Spinal cord (tissue), 10 donors: ENCODE data around the gene GLYATL3. TPM values are rescaled to one million over a fixed set of nuclear protein-coding genes. Genes with fewer than 3 reads are reported as not detected.

Experiments used
- DNase-seq, 6 donors: peaks; one replicate each; pipeline versions ENCODE4 v3.0.0 to v3.0.0-alpha.2; 2013 to 2015; ENCODE audit warnings: low spot score in 6 of 6, low read depth in 4 of 6
- H3K27ac ChIP-seq: one replicate; pipeline ENCODE4 v1.5.1; 2013; ENCODE audit warnings: low read depth, low read length, control low read depth
- H3K27me3 ChIP-seq: one replicate; pipeline ENCODE4 v1.6.1; 2013; ENCODE audit warnings: low read length; ENCODE audit not compliant: control insufficient read depth, insufficient read depth
- H3K36me3 ChIP-seq: one replicate; pipeline ENCODE4 v1.6.1; 2013; ENCODE audit warnings: low read length; ENCODE audit not compliant: control insufficient read depth, insufficient read depth
- H3K4me1 ChIP-seq: one replicate; pipeline ENCODE4 v1.6.1; 2013; ENCODE audit warnings: low read length; ENCODE audit not compliant: control insufficient read depth, insufficient read depth
- H3K4me3 ChIP-seq: one replicate; pipeline ENCODE4 v1.5.1; 2013; ENCODE audit warnings: low read depth, low read length, control low read depth
- H3K9me3 ChIP-seq: one replicate; pipeline ENCODE4 v1.6.1; 2013; ENCODE audit warnings: low read length; ENCODE audit not compliant: control insufficient read depth, insufficient read depth
- WGBS: methylation state at CpG from one replicate; pipeline ENCODE4 v1.1.5; 2013; ENCODE audit warnings: missing lambda C conversion rate; ENCODE audit not compliant: insufficient coverage; 5-methylcytosine and 5-hydroxymethylcytosine counted together
- polyA plus RNA-seq, 2 donors: library from polyadenylated mRNA; unstranded; fragments of 120-200 nt; gene quantifications; one replicate each; pipeline ENCODE4 v1.2.1, GENCODE V29; 2013; ENCODE audit not compliant: insufficient read length in 2 of 2
- total RNA-seq, 2 donors: library from RNA; depleted of rRNA in 1 of 2; stranded (reverse); fragments of 120-200 nt in 1 of 2; fragments of >200 nt in 1 of 2; gene quantifications; one replicate each; pipeline versions ENCODE4 v1.2.3 to v1.2.4, GENCODE V29; 2013 to 2014
- donor health status: healthy.

The GLYATL3 gene
- total and polyA plus RNA-seq, 4 donors = not detected

DNA sequence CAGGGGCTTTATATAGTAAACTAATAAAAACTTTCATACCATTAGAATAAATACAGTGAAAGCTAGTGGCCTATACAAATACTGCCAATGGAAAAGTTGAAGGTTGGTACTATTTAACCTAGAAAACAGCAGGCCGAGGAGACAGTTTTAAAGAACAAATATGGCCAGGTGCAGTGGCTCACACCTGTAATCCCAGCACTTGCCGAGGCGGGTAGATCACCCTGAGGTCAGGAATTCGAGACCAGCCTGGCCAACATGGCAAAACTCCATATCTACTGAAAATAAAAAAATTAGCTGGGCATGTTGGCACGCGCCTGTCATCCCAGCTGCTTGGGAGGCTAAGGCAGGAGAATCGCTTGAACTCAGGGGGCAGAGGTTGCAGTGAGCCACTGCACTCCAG, 24.8 kb downstream of the GLYATL3 start:
- Histone ChIP-seq H3K4me3 (no peak overlapping the region), H3K27me3 (no peaks in the 10 kb centered on the region), H3K27ac (no peak overlapping the region), H3K36me3 (no peaks in the 10 kb centered on the region), H3K9me3 (no peaks in the 10 kb centered on the region), H3K4me1 (no peaks in the 10 kb centered on the region)
- 83% methylated on average over 6 of the region's 7 CpGs for WGBS
- DNase-seq = no peak

- Histone ChIP-seq H3K4me3 (no peak overlapping the region), H3K9me3 (no peaks in the 10 kb centered on the region), H3K36me3 (no peaks in the 10 kb centered on the region), H3K4me1 (no peaks in the 10 kb centered on the region), H3K27me3 (no peaks in the 10 kb centered on the region), H3K27ac (no peak overlapping the region)
- no peak for DNase-seq
- WGBS = 91% methylated on average over 10 of the region's 12 CpGs
Observed at GRCh38 chr6:49526598-49526997, 26.9 kb downstream of the GLYATL3 start.

DNA sequence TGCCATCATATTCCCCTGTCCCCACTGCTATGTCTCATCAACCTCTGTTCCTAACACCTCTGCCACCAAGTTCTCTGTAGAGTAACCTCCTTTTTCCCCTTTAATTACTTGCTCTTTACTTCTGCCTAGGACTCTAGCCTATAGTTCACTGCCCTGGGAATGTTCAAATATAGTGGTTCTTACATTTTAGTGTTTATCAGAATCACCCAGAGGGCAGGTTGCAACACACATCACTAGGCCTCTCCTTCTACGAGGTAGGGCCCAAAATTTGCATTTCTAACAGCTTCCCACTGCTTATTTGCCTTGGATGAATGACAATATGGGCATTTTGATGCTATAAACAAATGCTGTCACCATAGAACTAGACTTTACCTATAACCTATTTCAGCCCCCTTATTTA, 27.6 kb downstream of the GLYATL3 start:
- Histone ChIP-seq H3K4me3 (no peak overlapping the region), H3K9me3 (no peaks in the 10 kb centered on the region), H3K36me3 (no peaks in the 10 kb centered on the region), H3K4me1 (no peaks in the 10 kb centered on the region), H3K27ac (no peak overlapping the region), H3K27me3 (no peaks in the 10 kb centered on the region)
- WGBS = no CpG with 5 or more reads among the region's 1 CpG
- no peak for DNase-seq

DNA sequence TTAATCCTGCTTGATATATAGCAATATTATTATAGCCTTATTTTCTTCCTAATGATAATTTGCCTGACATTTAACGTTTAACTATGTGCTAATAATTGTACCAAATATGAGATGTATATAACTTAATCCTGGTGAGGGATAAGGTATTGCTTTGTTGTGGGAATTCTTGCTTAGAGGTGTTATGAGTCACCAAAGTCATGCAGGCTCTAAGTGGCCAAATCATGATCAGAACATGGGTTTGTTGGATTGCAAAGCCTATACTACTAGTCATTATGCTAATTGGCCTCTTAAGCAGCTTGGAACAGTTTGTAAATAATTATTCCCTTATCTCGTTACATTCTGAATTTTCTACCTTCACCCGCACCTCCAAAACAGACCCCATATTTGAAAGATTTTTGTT, 28.8 kb downstream of the GLYATL3 start:
- Histone ChIP-seq H3K9me3 (no peaks in the 10 kb centered on the region), H3K27me3 (no peaks in the 10 kb centered on the region), H3K27ac (no peak overlapping the region), H3K36me3 (no peaks in the 10 kb centered on the region), H3K4me1 (no peaks in the 10 kb centered on the region), H3K4me3 (no peak overlapping the region)
- DNase-seq = no peak
- WGBS = no CpG with 5 or more reads among the region's 3 CpGs

DNA sequence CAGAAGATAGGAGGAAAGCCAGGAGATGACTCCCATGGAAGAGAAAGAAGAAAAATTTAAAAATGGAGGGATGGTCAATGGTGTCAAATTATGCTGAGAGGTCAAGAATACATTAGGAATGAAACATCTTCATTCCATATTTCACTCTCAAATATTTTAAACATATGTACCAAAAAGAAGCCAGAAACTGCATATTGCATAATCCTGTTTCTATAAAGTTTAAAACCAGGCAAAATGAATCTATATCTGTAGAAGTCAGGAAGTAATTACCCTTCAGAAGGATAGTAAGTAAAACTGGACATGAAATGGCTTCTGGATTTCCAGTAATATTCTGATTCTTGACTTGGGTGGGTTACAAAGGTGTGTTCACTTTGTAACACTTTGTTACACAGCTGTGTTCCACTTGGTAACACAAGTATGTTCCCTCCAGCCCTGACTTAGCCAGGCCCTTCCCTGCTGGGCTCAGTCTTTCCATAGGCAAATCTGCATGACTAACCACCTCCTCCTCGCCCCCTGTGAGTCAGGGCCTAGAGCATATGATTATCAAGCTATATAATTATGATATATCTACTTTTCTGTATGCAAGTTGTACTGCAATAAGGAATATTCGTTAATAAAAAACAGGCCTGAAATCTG, 30.5 kb downstream of the GLYATL3 start:
- H3K4me1 ChIP-seq = no peaks in the 10 kb centered on the region
- H3K4me3 ChIP-seq = no peak overlapping the region
- no peak for DNase-seq
- no peaks in the 10 kb centered on the region for H3K27me3 ChIP-seq
- H3K9me3 ChIP-seq = no peaks in the 10 kb centered on the region
- H3K36me3 ChIP-seq = no peaks in the 10 kb centered on the region
- WGBS = no CpG with 5 or more reads among the region's 2 CpGs
- H3K27ac ChIP-seq = no peak overlapping the region

- no CpG with 5 or more reads among the region's 3 CpGs for WGBS
- Histone ChIP-seq H3K36me3 (no peaks in the 10 kb centered on the region), H3K27me3 (no peaks in the 10 kb centered on the region), H3K4me3 (no peak overlapping the region), H3K27ac (no peak overlapping the region), H3K9me3 (no peaks in the 10 kb centered on the region), H3K4me1 (no peaks in the 10 kb centered on the region)
- DNase-seq = peak in 4 of 6 donors; percentile 21 to 91 (median 60)
Observed at GRCh38 chr6:49531774-49532569, 32.2 kb downstream of the GLYATL3 start.

DNA sequence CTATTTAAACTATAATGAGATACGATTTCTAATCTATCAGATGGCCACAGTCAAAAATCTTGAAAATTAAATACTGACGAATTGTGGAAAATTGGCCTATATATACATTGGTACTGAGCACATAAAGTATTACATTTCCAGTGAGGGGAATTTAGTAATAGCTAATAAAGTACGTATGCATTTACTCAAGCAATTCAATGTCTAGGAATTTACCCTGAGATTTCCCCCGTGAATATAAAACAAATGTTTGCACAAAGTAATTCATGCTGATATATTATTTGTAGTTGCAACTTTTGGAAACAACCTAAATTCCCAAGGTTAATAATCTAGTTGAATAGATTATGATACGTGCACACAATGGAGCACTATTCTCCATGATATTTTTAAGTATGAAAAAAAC, 36.1 kb downstream of the GLYATL3 start:
- peak in 1 of 6 donors; percentile 11 for DNase-seq
- Histone ChIP-seq H3K4me3 (no peak overlapping the region), H3K9me3 (no peaks in the 10 kb centered on the region), H3K27me3 (no peaks in the 10 kb centered on the region), H3K27ac (no peak overlapping the region), H3K4me1 (no peaks in the 10 kb centered on the region), H3K36me3 (no peaks in the 10 kb centered on the region)
- no CpG with 5 or more reads among the region's 5 CpGs for WGBS

- Histone ChIP-seq H3K27ac (no peak overlapping the region), H3K36me3 (no peaks in the 10 kb centered on the region), H3K9me3 (no peaks in the 10 kb centered on the region), H3K27me3 (no peaks in the 10 kb centered on the region), H3K4me3 (no peak overlapping the region), H3K4me1 (no peaks in the 10 kb centered on the region)
- WGBS = 100% methylated on average over 1 of the region's 3 CpGs
- no peak for DNase-seq
Observed at GRCh38 chr6:49539102-49539501, 39.4 kb downstream of the GLYATL3 start.

DNA sequence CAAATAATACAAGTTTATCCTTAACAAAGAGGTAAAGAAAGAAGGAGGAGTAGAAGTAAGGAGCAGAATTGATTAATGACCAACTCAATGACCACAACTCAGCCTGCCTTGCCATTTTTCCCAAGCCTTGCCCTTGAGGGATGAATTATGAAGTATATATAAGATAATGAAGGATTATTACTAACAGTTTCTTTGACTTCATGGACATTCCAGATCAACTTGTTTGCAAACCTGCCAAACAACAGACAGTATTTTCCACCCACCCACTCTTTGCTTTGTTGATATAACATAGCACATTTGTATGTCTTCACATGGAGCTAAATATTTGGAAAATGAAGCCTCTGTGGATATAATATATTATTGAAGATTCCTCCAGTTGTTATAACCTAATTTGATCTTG, 40.9 kb downstream of the GLYATL3 start:
- Histone ChIP-seq H3K36me3 (no peaks in the 10 kb centered on the region), H3K27ac (no peak overlapping the region), H3K9me3 (no peaks in the 10 kb centered on the region), H3K27me3 (no peaks in the 10 kb centered on the region), H3K4me1 (no peaks in the 10 kb centered on the region), H3K4me3 (no peak overlapping the region)
- no peak for DNase-seq

DNA sequence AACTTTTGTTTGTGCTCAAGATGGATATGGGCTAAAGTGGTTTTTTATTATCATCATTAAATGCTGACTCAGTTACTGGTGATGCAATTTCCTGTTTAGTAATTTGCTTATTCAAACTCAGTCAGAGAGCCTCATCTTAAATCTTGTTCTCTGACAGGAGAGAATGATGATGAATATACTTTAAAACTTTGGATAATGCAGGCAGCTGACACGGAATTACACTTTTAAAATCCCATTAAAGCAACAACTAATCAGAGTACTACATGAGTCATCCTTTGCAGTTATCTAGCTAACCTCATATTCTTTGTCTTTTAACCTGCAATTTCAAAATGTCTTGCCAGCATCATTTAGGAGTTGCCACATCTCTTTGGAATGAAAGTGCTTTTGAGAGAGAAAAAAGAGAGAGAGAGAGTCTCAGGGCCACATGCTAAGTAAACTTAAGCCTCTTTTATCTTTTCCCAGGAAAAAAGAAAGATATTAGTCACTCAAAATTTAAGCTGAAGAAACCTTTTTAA, 41.5 kb downstream of the GLYATL3 start:
- DNase-seq = no peak
- no CpG with 5 or more reads among the region's 1 CpG for WGBS
- no peak overlapping the region for H3K27ac ChIP-seq

More for the DNA sequence above, 41.5 kb downstream of the GLYATL3 start:
- no peaks in the 10 kb centered on the region for H3K4me1 ChIP-seq
- H3K4me3 ChIP-seq = no peak overlapping the region
- H3K36me3 ChIP-seq = no peaks in the 10 kb centered on the region
- no peaks in the 10 kb centered on the region for H3K27me3 ChIP-seq
- no peaks in the 10 kb centered on the region for H3K9me3 ChIP-seq
